HUES48 (cell line): Measurements from ENCODE around the gene TEX261.
"Not testable (repeated sequence)": the region's sequence is repeated elsewhere in the genome, so short reads cannot be mapped to it uniquely, and the experiment has no call there.

Experiments
- H3K27ac ChIP-seq: one replicate; pipeline ENCODE4 v1.7.0; 2013; ENCODE audit warnings: low read depth, low read length, inconsistent platforms
- H3K27me3 ChIP-seq: 2 replicates; pipeline ENCODE4 v1.6.1; 2013; ENCODE audit warnings: mild to moderate bottlenecking, low read length; ENCODE audit not compliant: control insufficient read depth, insufficient read depth
- H3K36me3 ChIP-seq: 2 replicates; pipeline ENCODE4 v1.6.1; 2013; ENCODE audit warnings: low read length; ENCODE audit not compliant: control insufficient read depth, insufficient read depth
- H3K4me1 ChIP-seq: 2 replicates; pipeline ENCODE4 v1.6.1; 2013; ENCODE audit warnings: mild to moderate bottlenecking, low read length; ENCODE audit not compliant: control insufficient read depth, insufficient read depth
- H3K4me3 ChIP-seq: 2 replicates; pipeline ENCODE4 v1.5.1; 2013; ENCODE audit warnings: mild to moderate bottlenecking, low read depth, low read length
- H3K9ac ChIP-seq: 2 replicates; pipeline ENCODE4 v1.6.1; 2013; ENCODE audit warnings: mild to moderate bottlenecking, low read depth, low read length, moderate library complexity
- H3K9me3 ChIP-seq: 2 replicates; pipeline ENCODE4 v1.6.1; 2013; ENCODE audit warnings: low read length; ENCODE audit not compliant: control insufficient read depth, insufficient read depth

Gene TEX261

GRCh38 chr2:70999362-70999761 lies 4.7 kb upstream of the TEX261 start:
- H3K27ac ChIP-seq: no peak overlapping the region
- H3K4me1 ChIP-seq: peaks cover 17% of the 10 kb centered on the region
- no peaks in the 10 kb centered on the region for H3K36me3 ChIP-seq
- peaks cover 7% of the 10 kb centered on the region for H3K27me3 ChIP-seq
- H3K9me3 ChIP-seq: no peaks in the 10 kb centered on the region
- H3K9ac ChIP-seq: no peak overlapping the region
- no peak overlapping the region for H3K4me3 ChIP-seq

GRCh38 chr2:70998885-70999284 lies 4.2 kb upstream of the TEX261 start:
- not testable (repeated sequence) for H3K36me3 ChIP-seq, H3K27me3 ChIP-seq, H3K9ac ChIP-seq, H3K27ac ChIP-seq, H3K9me3 ChIP-seq, H3K4me3 ChIP-seq
- H3K4me1 ChIP-seq: peaks cover 17% of the 10 kb centered on the region

GRCh38 chr2:70995426-70995729 lies 705 bp upstream of the TEX261 start:
- Histone ChIP-seq H3K27ac (no peak overlapping the region), H3K4me3 (peak overlapping the region; percentile 72), H3K9me3 (no peaks in the 10 kb centered on the region), H3K27me3 (peaks cover 7% of the 10 kb centered on the region), H3K9ac (peak overlapping the region; percentile 46; the same call in 1 of the 2 replicates), H3K36me3 (peaks cover 3% of the 10 kb centered on the region; the same call in 1 of the 2 replicates), H3K4me1 (no peaks in the 10 kb centered on the region)

- no peak overlapping the region for H3K27ac ChIP-seq
- no peak overlapping the region; the same call in 1 of the 2 replicates for H3K9ac ChIP-seq
- peak overlapping the region; percentile 72 for H3K4me3 ChIP-seq
- H3K9me3 ChIP-seq: no peaks in the 10 kb centered on the region
- peaks cover 14% of the 10 kb centered on the region; the same call in 1 of the 2 replicates for H3K36me3 ChIP-seq
- H3K4me1 ChIP-seq: no peaks in the 10 kb centered on the region
- H3K27me3 ChIP-seq: peaks cover 7% of the 10 kb centered on the region
Measured at GRCh38 chr2:70994009-70994698, 519 bp downstream of the TEX261 start.

GRCh38 chr2:70992945-70993853 lies 1.5 kb downstream of the TEX261 start:
- H3K9ac ChIP-seq: no peak overlapping the region
- H3K27ac ChIP-seq: no peak overlapping the region

GRCh38 chr2:70991742-70992141 lies 2.9 kb downstream of the TEX261 start:
- Histone ChIP-seq H3K27me3 (peaks cover 3% of the 10 kb centered on the region), H3K9ac (no peak overlapping the region), H3K9me3 (no peaks in the 10 kb centered on the region), H3K27ac (no peak overlapping the region), H3K36me3 (peaks cover 34% of the 10 kb centered on the region), H3K4me1 (no peaks in the 10 kb centered on the region), H3K4me3 (no peak overlapping the region)

More at GRCh38 chr2:70992945-70993853, 1.5 kb downstream of the TEX261 start:
- H3K36me3 ChIP-seq: peaks cover 24% of the 10 kb centered on the region
- no peaks in the 10 kb centered on the region for H3K4me1 ChIP-seq
- H3K9me3 ChIP-seq: no peaks in the 10 kb centered on the region
- peak overlapping the region; percentile 72 for H3K4me3 ChIP-seq
- H3K27me3 ChIP-seq: peaks cover 3% of the 10 kb centered on the region

- H3K36me3 ChIP-seq: peaks cover 34% of the 10 kb centered on the region
- H3K9me3 ChIP-seq: no peaks in the 10 kb centered on the region
- H3K9ac ChIP-seq: no peak overlapping the region
- peaks cover 3% of the 10 kb centered on the region for H3K27me3 ChIP-seq
- no peak overlapping the region for H3K4me3 ChIP-seq
- H3K27ac ChIP-seq: no peak overlapping the region
- no peaks in the 10 kb centered on the region for H3K4me1 ChIP-seq
Measured at GRCh38 chr2:70991142-70991541, 3.5 kb downstream of the TEX261 start.

- no peaks in the 10 kb centered on the region for H3K27me3 ChIP-seq
- H3K4me1 ChIP-seq: no peaks in the 10 kb centered on the region
- no peak overlapping the region for H3K9ac ChIP-seq
- H3K36me3 ChIP-seq: peaks cover 36% of the 10 kb centered on the region
- H3K4me3 ChIP-seq: no peak overlapping the region
- H3K27ac ChIP-seq: no peak overlapping the region
- H3K9me3 ChIP-seq: no peaks in the 10 kb centered on the region
Measured at GRCh38 chr2:70990216-70990615, 4.5 kb downstream of the TEX261 start.

GRCh38 chr2:70988726-70989648 lies 5.7 kb downstream of the TEX261 start:
- no peak overlapping the region for H3K27ac ChIP-seq
- H3K36me3 ChIP-seq: peaks cover 36% of the 10 kb centered on the region
- no peaks in the 10 kb centered on the region for H3K4me1 ChIP-seq
- no peak overlapping the region for H3K9ac ChIP-seq
- no peaks in the 10 kb centered on the region for H3K9me3 ChIP-seq
- H3K27me3 ChIP-seq: no peaks in the 10 kb centered on the region; the same call in 1 of the 2 replicates
- H3K4me3 ChIP-seq: no peak overlapping the region

- H3K4me1 ChIP-seq: no peaks in the 10 kb centered on the region
- H3K4me3 ChIP-seq: no peak overlapping the region
- H3K9ac ChIP-seq: no peak overlapping the region
- H3K9me3 ChIP-seq: no peaks in the 10 kb centered on the region
- no peak overlapping the region for H3K27ac ChIP-seq
- no peaks in the 10 kb centered on the region; the same call in 1 of the 2 replicates for H3K27me3 ChIP-seq
- H3K36me3 ChIP-seq: peaks cover 36% of the 10 kb centered on the region
Measured at GRCh38 chr2:70988151-70988550, 6.5 kb downstream of the TEX261 start.
